ENCODE measurements around the gene GNAQ. TPM values are rescaled to one million over a fixed set of nuclear protein-coding genes. Genes with fewer than 3 reads are reported as not detected.

GNAQ gene
- polyA plus RNA-seq, 1 of the 3 experiments (the other 2 are of a cell fraction), result 20.9 TPM

DNA sequence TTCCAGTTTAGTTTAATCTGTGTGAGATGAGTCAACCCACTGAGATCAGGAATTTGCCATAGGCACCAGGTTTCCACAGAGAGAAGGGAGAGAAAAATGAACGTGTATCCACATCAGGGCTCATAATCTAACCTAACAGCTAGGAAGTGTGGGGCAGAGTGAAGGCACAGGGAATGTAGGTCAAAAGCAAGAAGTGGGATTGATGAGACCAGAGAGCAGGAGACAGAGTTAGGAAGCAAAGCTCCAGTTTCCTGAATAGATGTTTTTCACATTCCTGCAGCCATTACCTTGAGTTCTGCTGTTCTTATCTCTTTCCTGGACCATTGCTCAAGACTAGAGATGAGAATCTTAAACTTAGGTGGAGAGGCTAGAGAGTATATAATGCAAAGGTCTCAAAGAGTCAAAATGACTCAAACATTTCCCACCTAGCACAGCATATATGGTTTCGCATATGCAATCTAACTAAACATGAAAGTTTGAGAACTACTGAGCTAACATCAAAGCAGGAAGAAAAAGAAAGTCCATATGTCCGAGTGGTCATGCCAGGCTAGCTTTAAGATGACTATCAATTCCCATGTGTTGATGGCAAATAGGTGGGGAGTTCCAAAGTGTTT lies 41.1 kb upstream of the GNAQ start:
- H3K4me1 ChIP-seq (ENCODE audit: control insufficient read depth in 1 of 2, insufficient read depth in 2 of 2, low read depth in 1 of 2, low read length in 1 of 2), result no peaks in the 10 kb centered on the region
- no peaks in the 10 kb centered on the region for H4K20me1 ChIP-seq (ENCODE audit: insufficient read depth)
- H3K9me2 ChIP-seq, result no peaks in the 10 kb centered on the region
- H3K27me3 ChIP-seq (ENCODE audit: insufficient read depth), result no peaks in the 10 kb centered on the region
- no peak for DNase-seq
- no peaks in the 10 kb centered on the region for H3K9me3 ChIP-seq
- 48% methylated on average over 3 of the region's 3 CpGs for WGBS (ENCODE audit: low lambda C conversion rate)
- no peak overlapping the region for H3K27ac ChIP-seq (ENCODE audit: low read depth in 2 of 2, low read length in 1 of 2)
- H3K9ac ChIP-seq, result no peak overlapping the region
- H2AFZ ChIP-seq (ENCODE audit: low read depth), result no peak overlapping the region
- no peaks in the 10 kb centered on the region for H3K79me2 ChIP-seq (ENCODE audit: insufficient read depth)
- ChIA-PET POLR2A (no interaction called here), CTCF (interaction anchor here (0.9 kb wide), 1 partner anchor 49 kb away, joined by 3 read pairs; no protein-coding TSS in a partner anchor)
- H3K4me2 ChIP-seq, result no peak overlapping the region
- TF ChIP-seq, protein P1, sequence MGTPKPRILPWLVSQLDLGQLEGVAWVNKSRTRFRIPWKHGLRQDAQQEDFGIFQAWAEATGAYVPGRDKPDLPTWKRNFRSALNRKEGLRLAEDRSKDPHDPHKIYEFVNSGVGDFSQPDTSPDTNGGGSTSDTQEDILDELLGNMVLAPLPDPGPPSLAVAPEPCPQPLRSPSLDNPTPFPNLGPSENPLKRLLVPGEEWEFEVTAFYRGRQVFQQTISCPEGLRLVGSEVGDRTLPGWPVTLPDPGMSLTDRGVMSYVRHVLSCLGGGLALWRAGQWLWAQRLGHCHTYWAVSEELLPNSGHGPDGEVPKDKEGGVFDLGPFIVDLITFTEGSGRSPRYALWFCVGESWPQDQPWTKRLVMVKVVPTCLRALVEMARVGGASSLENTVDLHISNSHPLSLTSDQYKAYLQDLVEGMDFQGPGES (IDR thresholded peaks at IDR 0.05; ENCODE audit: low read depth, low read length), result no peak
- TF ChIP-seq YY1 (IDR thresholded peaks at IDR 0.05; ENCODE audit: low read depth) (no peak), GABPA (IDR thresholded peaks at IDR 0.05; ENCODE audit: low read depth) (no peak), EZH2phosphoT487 (IDR thresholded peaks at IDR 0.05; ENCODE audit: borderline replicate concordance, low read depth) (no peak), RCOR1 (IDR thresholded peaks at IDR 0.05; ENCODE audit: low read length) (no peak), SMC3 (IDR thresholded peaks at IDR 0.05; ENCODE audit: low read depth, low read length) (no peak), CHD2 (IDR thresholded peaks at IDR 0.05; ENCODE audit: low read length, partially characterized antibody) (no peak), ELF1 (IDR thresholded peaks at IDR 0.05) (no peak), JUND (IDR thresholded peaks at IDR 0.05) (no peak), TEAD4 (IDR thresholded peaks at IDR 0.05; ENCODE audit: borderline replicate concordance, insufficient read depth) (no peak), RAD21 (IDR thresholded peaks at IDR 0.05; ENCODE audit: low read length) (no peak), FOXM1 (IDR thresholded peaks at IDR 0.05; ENCODE audit: low read depth) (no peak)
- TF ChIP-seq, protein P2, sequence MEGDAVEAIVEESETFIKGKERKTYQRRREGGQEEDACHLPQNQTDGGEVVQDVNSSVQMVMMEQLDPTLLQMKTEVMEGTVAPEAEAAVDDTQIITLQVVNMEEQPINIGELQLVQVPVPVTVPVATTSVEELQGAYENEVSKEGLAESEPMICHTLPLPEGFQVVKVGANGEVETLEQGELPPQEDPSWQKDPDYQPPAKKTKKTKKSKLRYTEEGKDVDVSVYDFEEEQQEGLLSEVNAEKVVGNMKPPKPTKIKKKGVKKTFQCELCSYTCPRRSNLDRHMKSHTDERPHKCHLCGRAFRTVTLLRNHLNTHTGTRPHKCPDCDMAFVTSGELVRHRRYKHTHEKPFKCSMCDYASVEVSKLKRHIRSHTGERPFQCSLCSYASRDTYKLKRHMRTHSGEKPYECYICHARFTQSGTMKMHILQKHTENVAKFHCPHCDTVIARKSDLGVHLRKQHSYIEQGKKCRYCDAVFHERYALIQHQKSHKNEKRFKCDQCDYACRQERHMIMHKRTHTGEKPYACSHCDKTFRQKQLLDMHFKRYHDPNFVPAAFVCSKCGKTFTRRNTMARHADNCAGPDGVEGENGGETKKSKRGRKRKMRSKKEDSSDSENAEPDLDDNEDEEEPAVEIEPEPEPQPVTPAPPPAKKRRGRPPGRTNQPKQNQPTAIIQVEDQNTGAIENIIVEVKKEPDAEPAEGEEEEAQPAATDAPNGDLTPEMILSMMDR (IDR thresholded peaks at IDR 0.05), result no peak
- TF ChIP-seq, protein P3, sequence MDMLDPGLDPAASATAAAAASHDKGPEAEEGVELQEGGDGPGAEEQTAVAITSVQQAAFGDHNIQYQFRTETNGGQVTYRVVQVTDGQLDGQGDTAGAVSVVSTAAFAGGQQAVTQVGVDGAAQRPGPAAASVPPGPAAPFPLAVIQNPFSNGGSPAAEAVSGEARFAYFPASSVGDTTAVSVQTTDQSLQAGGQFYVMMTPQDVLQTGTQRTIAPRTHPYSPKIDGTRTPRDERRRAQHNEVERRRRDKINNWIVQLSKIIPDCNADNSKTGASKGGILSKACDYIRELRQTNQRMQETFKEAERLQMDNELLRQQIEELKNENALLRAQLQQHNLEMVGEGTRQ (IDR thresholded peaks at IDR 0.05; ENCODE audit: borderline replicate concordance, low read depth, low read length), result no peak
- TF ChIP-seq, protein P4, sequence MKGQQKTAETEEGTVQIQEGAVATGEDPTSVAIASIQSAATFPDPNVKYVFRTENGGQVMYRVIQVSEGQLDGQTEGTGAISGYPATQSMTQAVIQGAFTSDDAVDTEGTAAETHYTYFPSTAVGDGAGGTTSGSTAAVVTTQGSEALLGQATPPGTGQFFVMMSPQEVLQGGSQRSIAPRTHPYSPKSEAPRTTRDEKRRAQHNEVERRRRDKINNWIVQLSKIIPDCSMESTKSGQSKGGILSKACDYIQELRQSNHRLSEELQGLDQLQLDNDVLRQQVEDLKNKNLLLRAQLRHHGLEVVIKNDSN (IDR thresholded peaks at IDR 0.05; ENCODE audit: borderline replicate concordance, low read depth), result no peak
- TF ChIP-seq, protein P5, sequence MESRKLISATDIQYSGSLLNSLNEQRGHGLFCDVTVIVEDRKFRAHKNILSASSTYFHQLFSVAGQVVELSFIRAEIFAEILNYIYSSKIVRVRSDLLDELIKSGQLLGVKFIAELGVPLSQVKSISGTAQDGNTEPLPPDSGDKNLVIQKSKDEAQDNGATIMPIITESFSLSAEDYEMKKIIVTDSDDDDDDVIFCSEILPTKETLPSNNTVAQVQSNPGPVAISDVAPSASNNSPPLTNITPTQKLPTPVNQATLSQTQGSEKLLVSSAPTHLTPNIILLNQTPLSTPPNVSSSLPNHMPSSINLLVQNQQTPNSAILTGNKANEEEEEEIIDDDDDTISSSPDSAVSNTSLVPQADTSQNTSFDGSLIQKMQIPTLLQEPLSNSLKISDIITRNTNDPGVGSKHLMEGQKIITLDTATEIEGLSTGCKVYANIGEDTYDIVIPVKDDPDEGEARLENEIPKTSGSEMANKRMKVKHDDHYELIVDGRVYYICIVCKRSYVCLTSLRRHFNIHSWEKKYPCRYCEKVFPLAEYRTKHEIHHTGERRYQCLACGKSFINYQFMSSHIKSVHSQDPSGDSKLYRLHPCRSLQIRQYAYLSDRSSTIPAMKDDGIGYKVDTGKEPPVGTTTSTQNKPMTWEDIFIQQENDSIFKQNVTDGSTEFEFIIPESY (IDR thresholded peaks at IDR 0.05; ENCODE audit: borderline replicate concordance, low read depth), result no peak
- no peaks in the 10 kb centered on the region for H3K36me3 ChIP-seq (replicated peaks in 1 of 2; ENCODE audit: control insufficient read depth in 1 of 2, insufficient read depth in 2 of 2, low read length in 1 of 2)
- no peak overlapping the region for H3K4me3 ChIP-seq (ENCODE audit: low read depth in 2 of 2, low read length in 1 of 2)
- H3F3A ChIP-seq (replicated peaks; ENCODE audit: insufficient read depth), result no peaks in the 10 kb centered on the region

All from SK-N-SH (cell line).